GM19025 (cell line): Measurements from ENCODE around the gene KIRREL3.
A peak's percentile ranks its signal among the peaks of the same experiment; 100 is the strongest.

ENCODE experiments used
- ATAC-seq: cut with Tn5 transposase; IDR thresholded peaks from one replicate; pipeline ENCODE4 v1.9.1; 2021; ENCODE audit warnings: mild to moderate bottlenecking, low read depth, moderate library complexity; ENCODE audit not compliant: unreplicated experiment

KIRREL3 gene

GRCh38 chr11:126884192-126884591 is 116.4 kb downstream of the KIRREL3 start:
- ATAC-seq = no peak

DNA sequence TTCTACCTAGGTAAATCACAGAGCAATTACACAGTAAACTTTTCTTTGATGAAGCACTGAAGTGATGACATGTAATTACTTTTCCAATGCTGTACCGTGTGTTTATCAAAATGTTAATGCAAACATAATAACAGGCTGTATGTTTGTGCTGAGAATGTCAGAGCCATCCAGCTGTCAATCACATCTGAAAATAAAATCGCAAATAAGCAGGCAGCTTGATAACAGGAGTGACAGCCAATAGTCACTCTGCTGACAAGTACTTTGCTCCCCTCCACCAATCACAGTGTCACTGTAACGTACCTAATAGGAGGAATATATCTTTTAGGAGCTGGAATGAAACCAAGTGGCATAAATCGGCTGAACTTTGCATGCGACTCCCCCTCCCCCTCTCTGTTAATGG is 119.7 kb downstream of the KIRREL3 start:
- ATAC-seq = no peak

DNA sequence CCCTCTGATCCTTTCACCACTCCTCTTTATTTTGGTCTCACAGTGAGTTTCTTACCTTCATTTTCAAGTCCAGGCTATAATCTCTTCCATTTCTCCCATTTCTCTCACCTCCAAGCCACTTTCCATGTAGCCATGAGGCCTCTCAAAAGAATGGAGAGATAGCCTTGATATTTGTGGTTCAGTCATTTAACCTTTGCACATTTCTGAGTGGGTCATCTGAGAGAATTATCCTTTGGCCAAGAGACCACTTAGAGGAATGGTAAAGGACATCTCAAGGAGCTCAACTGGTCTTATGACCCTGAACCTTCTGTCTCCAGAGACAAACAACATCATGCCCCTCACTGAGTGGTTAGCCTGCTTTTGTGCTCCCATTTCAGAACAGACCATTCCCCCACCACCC is 121.1 kb downstream of the KIRREL3 start:
- no peak for ATAC-seq

GRCh38 chr11:126878913-126879482 is 121.6 kb downstream of the KIRREL3 start:
- ATAC-seq = no peak

DNA sequence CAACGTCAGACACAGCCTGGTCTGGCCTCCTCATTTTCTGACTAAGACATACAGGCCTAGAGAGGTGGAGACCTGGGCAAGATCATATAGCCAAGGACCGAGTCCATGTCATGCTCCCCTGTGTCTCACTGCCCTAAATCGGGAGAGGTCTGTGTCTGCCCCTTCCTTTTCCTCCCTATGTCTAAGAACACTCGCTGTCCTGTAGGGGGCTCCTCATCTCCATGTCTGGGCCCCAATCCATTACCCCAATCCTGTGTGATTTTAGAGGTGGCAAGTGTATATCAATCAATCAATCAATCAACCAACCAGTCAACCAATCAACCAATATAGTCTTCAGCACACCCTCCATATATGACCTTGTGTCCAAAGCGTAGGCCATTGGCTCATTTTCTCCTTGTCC is 125.7 kb downstream of the KIRREL3 start:
- no peak for ATAC-seq

- no peak for ATAC-seq
Measured at GRCh38 chr11:126874276-126874675, 126.3 kb downstream of the KIRREL3 start.

GRCh38 chr11:126871792-126872191 is 128.8 kb downstream of the KIRREL3 start:
- no peak for ATAC-seq

DNA sequence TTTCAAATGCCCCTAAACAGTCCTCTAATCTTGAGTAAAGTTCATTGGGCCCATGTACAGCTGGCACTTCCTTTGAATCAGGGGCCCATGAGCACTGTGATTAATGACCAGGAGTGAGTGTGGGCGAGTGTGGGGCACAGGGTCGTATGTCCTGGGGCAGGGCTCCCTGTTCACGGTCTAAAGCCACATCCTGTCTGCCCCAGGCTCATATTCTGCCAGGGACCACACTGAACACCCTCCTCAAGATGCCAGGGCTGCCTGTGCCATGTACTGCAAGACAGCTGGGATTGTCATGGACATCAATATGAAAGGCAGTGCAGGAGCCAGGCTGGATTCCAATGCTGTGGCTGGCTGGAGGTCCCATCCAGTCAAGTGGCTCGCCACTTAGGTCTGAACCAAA is 130.5 kb downstream of the KIRREL3 start:
- ATAC-seq = no peak

GRCh38 chr11:126868741-126869140 is 131.8 kb downstream of the KIRREL3 start:
- no peak for ATAC-seq

DNA sequence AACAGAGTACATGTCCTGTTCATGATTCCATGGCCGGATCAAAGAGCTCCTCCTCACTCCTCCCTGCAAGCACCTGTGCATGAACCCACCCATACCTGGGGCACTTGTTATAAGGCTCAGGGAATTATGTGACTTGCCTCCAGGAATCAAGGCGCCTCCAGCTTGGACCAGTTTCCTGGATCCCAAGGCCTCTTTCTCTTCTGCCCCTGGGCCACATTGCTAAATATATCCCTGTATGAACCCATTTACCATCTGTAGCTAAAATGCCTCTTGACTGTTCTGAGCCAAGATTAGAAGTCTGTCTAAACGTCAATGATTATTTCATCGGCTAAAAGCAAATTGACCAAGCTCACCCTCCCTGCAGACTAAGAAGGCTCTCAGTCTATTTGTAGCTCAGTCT is 135.6 kb downstream of the KIRREL3 start:
- no peak for ATAC-seq

DNA sequence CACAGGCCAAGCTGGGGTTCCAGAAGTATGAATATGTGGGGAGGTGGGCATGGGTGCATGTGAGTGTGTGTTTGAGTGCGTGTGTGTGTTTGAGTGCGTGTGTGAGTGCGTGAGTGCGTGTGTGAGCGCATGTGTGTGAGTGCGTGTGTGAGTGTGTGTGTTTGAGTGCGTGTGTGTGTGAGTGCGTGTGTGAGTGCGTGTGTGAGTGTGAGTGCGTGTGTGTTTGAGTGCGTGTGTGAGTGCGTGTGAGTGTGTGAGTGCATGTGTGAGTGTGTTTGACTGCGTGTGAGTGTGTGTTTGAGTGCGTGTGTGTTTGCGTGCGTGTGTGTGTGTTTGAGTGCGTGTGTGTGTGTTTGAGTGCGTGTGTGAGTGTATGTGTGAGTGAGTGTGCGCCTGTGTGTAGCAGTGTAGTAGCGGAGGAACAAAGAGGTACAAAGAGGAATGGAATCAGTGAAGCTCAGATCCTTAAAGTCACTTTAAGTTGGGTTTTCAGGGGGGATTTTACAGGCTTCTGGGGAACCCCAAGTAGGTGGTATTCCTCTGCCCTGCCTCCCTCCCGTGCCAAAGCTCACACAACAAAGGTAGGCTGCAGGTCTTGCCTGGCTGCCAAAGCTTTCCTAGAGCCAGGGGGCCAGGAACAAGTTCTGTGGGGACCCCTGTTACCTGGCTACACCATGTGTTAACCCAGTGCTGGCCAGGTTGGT is 137.1 kb downstream of the KIRREL3 start:
- no peak for ATAC-seq

GRCh38 chr11:126862664-126863243 is 137.8 kb downstream of the KIRREL3 start:
- no peak for ATAC-seq

DNA sequence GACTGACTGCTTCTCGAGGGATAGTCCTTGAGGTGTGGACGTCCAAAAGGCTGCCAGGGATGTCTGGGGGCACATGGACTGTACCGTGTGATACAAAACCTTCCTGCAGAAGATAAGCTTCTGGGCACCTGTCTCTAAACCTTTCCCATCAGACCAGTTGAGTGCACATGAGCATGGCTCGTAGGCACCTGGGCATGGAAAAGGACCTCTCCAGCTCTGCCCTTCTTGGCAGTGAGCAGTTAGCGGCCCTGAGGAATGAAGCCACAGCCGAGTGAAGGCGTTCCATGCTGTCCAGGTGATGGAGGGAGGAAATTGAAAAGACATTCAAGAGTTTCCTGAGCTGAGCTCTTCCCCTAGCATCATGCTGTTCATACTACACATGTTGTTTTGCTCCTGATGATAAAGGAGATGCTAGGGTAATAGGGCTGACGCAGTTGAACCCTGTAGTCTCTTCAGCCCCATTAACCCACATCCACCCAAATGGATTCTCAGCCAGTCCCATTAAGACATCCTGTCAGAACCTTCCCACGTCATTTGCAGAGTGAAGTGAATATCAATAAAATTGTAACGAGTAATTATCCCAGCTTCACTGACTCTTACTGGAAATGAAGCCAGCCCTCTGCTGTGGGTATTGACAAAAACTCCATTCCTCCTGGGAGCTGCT is 138.6 kb downstream of the KIRREL3 start:
- no peak for ATAC-seq

- ATAC-seq = no peak
Measured at GRCh38 chr11:126857860-126858808, 142.4 kb downstream of the KIRREL3 start.

- ATAC-seq = no peak
Measured at GRCh38 chr11:126855536-126855935, 145.0 kb downstream of the KIRREL3 start.

- peak; percentile 67 for ATAC-seq
Measured at GRCh38 chr11:126853732-126854131, 146.8 kb downstream of the KIRREL3 start.

DNA sequence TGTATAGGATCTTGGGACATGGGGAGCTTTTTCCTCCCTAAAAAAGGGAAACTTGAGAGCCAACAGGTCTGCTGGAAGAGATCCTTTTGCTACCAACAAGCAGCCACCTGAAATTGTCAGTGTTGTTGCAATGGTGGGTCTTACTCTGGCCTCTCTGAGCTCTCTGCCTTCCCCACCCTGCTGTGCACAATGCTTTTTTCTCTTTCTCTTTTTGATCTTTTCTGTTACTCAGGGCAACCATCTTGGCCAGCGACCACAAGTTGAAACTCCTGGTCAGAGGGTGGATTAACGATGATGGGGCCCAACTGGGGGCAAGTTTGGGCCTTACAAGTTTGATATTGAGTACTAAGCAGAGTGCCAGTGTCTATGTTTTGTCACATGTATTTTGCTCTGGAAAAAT is 155.8 kb downstream of the KIRREL3 start:
- ATAC-seq = no peak

GRCh38 chr11:126843096-126843495 is 157.5 kb downstream of the KIRREL3 start:
- ATAC-seq = no peak

- ATAC-seq = no peak
Measured at GRCh38 chr11:126841999-126842398, 158.6 kb downstream of the KIRREL3 start.

- no peak for ATAC-seq
Measured at GRCh38 chr11:126840975-126841374, 159.6 kb downstream of the KIRREL3 start.
